WI38 (cell line): ENCODE results near the gene ZNF214.

Experiments used
- H3K4me3 ChIP-seq: 2 replicates; pipeline ENCODE4 v1.5.1; 2011; ENCODE audit warnings: low read depth, mild to moderate bottlenecking, control low read depth, low read length
- TF ChIP-seq, protein P1 (sequence below): IDR thresholded peaks from 2 replicates; pipeline ENCODE4 v1.5.1; 2012; ENCODE audit warnings: low read depth, mild to moderate bottlenecking, control low read depth, low read length

Gene ZNF214

DNA sequence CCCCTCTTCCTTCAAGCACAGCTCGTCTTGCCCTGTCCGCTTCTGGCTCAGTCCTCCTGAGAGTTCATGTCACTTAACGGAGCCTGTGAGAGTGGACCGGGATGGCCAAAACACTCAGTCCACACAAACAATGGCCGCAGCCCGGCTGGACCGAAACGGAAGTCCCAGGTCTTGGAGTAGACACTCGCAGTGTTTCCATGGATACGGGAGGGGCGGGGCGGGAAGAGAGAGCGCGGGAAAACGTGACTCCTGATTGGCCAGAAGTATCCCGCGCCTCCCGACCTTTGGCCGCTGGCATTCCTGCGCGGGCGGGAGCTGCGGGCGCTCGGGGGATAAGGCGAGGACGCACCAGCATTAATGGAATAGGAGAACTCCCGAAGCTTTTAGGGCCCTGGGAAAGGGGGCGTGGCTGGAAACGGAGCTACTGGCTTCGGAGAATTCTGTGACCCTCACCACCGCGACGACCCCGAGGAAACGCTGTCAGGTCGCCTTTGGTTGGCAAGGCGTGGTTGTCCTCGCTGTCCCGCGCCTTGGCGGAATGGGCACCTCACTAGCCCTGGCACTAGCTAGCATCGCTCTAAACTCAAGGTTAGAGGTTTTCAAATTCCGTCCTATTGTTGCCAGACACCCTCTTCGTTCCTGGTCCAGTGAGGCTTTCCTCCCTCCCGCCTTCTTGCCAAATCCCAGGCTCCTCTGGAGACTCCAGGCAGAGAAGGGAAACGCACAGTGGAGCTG lies at the start of gene ZNF214, which contains the start of gene NLRP14:
TSS of gene ZNF214 (minus strand) at position 164 of the 735 bp plus-strand sequence. CDS start 17,511 bp downstream, outside the sequence.
TSS of gene NLRP14 (plus strand) at position 297 of the 735 bp plus-strand sequence. CDS start 18,108 bp downstream, outside the sequence.
- peak within 1 kb of the TSS; percentile 63 for H3K4me3 ChIP-seq

DNA sequence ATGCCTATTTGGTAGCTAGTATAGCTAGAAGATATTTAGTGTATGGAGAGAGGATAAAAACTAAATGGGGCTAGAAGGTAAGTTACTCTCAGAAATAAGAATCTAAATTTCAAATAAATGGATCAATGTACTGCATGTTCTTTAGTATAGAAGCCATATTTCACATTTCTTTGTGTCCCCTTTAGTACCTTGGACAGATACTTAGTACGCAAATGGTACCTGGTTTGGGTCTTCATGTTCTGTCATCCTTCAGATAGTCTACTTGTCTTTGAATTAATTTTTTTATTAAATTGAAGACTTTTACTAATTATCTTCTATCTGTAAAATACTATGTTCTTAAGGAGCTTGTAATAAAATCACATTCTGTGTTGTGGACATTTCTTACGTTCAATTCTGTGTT lies 42.4 kb upstream of the ZNF214 start:
- H3K4me3 ChIP-seq, result no peak overlapping the region
- TF ChIP-seq, protein P1, sequence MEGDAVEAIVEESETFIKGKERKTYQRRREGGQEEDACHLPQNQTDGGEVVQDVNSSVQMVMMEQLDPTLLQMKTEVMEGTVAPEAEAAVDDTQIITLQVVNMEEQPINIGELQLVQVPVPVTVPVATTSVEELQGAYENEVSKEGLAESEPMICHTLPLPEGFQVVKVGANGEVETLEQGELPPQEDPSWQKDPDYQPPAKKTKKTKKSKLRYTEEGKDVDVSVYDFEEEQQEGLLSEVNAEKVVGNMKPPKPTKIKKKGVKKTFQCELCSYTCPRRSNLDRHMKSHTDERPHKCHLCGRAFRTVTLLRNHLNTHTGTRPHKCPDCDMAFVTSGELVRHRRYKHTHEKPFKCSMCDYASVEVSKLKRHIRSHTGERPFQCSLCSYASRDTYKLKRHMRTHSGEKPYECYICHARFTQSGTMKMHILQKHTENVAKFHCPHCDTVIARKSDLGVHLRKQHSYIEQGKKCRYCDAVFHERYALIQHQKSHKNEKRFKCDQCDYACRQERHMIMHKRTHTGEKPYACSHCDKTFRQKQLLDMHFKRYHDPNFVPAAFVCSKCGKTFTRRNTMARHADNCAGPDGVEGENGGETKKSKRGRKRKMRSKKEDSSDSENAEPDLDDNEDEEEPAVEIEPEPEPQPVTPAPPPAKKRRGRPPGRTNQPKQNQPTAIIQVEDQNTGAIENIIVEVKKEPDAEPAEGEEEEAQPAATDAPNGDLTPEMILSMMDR, result no peak

More for the DNA sequence above, at the start of gene ZNF214, which contains the start of gene NLRP14:
- TF ChIP-seq, protein P1, result no peak

DNA sequence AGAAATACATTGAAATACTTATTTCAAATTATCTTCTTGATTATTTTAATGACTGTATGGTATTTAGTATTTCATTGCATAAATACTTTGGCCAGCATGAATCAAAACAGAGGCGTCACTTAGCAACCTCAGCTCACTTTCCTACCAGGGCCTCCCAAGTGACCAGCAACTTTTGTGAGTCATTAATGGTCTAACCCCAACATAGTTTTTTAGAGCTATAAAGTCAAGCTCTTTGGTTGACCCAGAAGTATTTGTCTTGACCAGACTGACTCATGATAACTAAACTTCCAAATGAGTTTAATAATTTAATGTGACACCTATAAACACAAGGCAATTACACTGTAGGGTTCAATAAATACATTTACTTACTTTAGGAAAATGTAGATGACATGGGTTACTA lies 40.7 kb upstream of the ZNF214 start:
- no peak overlapping the region for H3K4me3 ChIP-seq
- TF ChIP-seq, protein P1, result no peak

DNA sequence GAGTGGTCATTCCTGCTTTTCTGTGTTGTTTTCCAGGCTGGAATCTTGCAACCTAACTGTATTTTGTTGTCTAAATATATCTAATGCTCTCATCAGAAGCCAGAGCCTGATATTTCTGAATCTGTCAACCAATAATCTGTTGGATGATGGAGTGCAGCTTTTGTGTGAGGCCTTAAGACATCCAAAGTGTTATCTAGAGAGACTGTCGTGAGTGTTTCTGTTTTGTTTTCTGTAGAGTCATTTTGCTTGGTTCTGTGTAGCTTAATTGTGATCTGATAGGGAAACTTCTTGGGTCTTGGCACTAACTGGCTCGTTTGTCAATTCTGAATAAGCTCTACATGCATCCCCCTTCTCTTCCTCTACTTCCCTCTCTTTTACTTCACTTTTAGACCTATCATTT lies 37.5 kb upstream of the ZNF214 start:
- no peak overlapping the region for H3K4me3 ChIP-seq
- TF ChIP-seq, protein P1, result no peak

DNA sequence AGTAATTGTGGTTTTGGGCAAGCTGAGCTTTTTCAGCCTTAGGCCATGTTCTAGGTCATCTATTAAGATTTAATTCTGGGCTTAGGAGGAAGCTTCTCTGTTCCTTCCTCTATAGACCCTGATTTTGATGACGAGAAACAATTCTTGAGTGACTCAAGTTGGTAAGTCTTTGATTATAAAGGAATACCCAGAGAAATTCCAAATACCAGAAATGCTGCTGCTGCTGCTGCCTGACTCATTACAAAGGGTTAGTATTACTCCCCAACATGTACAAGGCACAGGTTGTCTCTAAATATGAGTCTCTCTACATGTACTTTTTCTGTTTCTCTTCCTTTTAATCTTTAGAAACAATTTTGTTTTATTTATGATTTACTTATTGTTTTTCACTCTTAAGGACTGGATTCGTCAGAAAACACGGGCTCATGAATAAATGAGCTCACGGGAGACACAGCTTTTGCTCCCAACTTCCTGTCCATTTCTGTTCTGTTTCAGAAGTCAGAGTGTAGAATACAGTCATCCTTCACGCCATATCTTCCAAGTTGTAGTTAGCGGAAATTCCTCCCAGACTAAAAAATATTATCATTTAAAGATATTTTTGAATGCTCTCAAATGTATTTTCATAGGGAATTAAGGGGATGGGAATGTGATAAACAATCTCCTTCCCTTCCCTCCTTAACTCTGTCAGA lies 36.8 kb upstream of the ZNF214 start:
- no peak overlapping the region for H3K4me3 ChIP-seq
- TF ChIP-seq, protein P1, result no peak

DNA sequence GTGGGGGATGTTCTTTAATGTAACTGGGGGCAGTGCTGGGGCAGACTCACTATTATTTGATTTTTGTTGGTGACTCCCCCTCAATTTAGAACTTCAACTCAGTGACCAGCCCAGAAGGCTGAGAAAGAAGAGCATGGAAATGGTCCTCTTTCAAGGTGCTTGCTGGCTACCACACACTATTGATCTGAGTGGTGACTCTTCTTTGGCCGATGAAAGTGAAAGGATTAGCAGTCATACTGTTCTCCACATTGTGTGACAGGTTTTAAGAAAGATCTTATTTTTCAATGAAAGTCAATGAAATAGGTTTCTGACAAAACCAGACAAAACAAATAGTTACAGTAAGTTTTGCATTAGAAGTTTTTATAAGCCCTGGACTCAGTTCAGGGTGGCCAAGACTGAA lies 30.0 kb upstream of the ZNF214 start:
- TF ChIP-seq, protein P1, result no peak
- no peak overlapping the region for H3K4me3 ChIP-seq

DNA sequence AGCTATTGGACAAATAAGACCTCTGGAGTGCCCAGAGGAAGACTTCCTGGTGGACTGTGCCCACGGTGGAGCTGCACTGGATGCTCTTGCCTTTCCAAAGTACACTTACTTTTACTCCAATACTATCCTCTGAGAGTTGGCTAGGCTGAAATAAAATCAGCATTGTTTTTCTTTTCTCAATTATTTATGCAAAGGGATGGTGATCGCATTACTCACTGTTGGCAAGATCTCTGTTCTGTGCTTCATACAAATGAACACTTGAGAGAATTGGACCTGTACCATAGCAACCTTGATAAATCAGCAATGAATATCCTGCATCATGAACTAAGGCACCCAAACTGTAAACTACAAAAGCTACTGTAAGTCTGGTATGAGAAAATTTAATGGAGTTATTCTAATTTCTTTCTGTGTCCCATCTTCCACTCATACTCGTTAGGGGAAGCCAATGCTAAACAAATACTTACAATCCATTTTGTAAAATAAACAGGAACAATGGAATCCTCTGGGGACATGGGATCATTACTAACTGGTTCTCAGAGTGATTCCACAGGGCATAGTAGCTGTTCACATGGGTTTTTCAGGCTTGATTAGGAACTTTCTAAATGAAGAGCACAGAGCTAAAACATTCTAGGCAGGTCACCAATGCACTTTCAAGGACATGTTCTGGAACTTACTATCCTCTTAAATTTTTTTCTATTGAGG lies 26.5 kb upstream of the ZNF214 start:
- TF ChIP-seq, protein P1, result no peak
- H3K4me3 ChIP-seq, result no peak overlapping the region
